Testis (tissue), 2 donors: ENCODE measurements around the gene MFGE8.

Experiments used
- CTCF ChIP-seq, 3 experiments: fragments of 450-650 bp in 2 of 3; fragments of 200-600 bp in 1 of 3; sonication (generic) in 1 of 3; IDR thresholded peaks; one replicate each; pipeline ENCODE4 v1.5.1; 2016 to 2019; ENCODE audit warnings: antibody characterized with exemption in 3 of 3, mild to moderate bottlenecking in 2 of 3, moderate library complexity in 1 of 3
- POLR2A ChIP-seq: fragments of 450-650 bp; IDR thresholded peaks from one replicate; pipeline ENCODE4 v1.6.1; 2017; ENCODE audit warnings: antibody characterized with exemption, mild to moderate bottlenecking, moderate library complexity

DNA sequence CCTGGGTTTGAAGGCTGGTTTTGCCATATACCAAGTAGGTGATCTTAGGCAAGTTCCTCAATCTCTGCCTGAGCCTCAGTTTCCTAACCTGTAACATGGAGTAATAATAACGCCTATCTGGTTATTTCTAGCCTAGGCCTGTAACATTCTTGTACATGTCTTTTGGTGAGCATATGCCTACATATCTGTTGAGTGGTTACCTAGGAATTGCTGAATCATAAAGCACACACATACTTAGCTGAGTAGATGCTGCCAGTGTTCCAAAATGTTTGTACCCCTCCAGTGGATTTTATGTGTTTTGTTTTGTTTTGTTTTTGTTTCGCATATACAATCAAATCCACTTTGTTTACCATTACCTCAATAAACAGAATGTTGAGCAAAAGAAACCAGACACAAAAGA is 17.4 kb upstream of the MFGE8 start:
- TF ChIP-seq CTCF (IDR thresholded peaks at IDR 0.05) (no peak), POLR2A (no peak)
